ENCODE data around the gene PAQR5.

PAQR5 gene

DNA sequence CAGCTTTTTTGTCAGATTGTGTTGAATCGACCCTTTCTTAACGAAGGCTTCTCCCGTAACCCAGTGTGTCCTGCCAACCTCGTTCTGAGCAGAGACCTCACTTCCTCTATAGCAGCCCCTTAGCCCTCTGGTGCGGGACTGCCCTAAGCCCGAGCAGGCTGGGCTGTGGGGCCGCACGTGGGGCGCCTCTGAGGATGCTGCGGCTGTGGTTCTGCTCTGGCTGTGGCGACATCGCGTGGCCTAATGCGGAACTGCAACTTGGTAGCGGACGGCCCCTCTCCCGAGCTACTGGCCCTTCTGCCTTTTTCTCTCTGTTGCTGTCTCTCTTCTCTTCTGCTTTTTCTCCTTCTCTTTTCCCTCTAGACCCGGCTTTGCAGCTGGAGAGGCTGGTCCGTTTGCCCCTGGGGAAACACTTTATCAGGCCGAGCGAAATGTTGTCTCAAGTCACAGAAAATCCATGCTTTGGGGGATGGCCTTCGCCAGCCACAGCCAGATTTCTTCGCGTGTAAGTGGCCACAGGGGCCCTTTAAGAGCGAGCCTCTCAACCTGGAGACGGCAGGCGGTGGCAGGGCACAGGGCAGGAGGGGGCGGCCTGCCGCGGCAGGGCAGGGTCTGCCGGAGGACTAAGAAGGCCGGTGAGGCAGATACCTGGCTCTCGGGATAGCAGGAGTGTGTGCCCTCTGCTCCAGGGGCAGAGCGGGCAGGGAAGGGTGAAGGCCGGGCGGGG, 96.0 kb downstream of the PAQR5 start:
- DNase-seq = peak; percentile 47

DNA sequence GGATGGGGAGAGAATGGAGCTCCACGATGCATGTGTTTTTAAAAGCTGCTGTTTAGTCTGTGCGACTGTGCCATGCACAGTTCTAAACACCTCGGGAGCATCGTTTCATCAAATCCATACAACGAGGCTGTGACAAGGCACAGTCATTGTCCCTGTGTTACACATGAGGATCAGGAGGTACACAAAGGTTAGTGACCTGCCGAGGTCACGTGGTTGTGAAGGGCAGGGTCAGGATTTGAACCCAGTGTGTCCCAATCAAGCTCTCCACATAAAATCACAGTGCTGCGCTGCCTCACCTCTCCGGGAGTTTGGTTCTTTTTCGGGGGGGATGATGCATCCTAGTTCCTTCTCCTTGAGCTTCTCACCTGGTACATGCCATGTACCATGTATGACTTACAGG, 96.7 kb downstream of the PAQR5 start:
- DNase-seq = no peak

DNA sequence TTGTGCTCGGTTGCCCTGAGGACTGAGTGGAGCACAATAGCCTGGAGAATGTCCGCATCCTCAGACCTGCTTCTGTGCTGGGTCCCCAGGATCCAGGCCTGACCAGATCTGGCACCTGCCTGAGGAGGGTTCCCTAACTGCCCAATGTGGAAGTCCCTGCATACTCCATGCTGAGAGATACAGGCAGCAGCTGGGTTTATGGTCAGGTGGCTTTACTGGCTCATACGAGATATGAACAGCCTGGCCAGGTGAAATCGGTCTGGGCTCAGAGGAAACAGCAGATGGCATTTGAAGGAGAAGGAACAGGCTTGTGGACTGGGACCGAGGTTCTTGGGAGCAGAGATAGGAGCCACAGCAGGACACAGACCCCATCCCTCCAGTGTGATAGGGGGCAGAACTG, 97.3 kb downstream of the PAQR5 start:
- DNase-seq = no peak

GRCh38 chr15:69398491-69398891, 99.8 kb downstream of the PAQR5 start:
- DNase-seq = no peak

DNA sequence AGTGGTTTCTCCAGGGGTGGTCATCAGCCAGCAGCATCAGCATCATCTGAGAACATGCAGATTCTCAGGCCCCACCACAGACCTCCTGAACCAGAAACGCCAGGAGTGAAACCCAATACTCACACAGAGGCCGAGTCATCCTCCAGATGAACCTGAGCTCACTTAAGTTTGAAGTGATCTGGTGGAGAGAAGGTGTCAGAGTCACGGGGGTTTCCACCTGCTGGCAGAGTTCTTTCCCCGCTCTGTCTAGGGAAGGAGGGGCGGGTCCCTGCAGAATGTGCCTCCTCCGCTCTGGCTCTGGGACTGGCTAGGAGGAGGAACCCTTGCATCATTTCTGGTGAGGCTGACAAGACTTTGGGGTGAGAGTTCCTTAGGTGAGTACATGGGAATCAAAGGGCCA, 102.1 kb downstream of the PAQR5 start:
- no peak for DNase-seq

DNA sequence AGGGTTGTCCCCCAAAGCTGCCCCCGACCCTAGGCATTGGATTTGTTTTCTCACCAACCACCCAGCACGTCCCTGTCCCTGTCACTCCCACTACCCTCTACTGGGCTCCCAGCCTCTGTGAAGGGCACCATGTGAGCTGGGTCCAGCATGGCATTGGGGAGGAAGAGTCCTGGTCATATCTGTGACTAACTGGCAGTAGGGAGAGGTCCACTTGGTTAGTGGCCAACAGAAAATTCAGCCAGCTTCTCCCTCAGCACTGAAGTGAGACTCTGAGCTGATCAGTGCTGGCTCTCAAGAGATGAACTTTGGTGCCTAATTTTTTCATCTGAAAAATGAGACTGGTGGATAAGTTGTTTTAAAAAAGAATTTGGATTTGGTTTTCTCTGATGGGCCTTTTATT, 104.1 kb downstream of the PAQR5 start:
- DNase-seq = no peak

DNA sequence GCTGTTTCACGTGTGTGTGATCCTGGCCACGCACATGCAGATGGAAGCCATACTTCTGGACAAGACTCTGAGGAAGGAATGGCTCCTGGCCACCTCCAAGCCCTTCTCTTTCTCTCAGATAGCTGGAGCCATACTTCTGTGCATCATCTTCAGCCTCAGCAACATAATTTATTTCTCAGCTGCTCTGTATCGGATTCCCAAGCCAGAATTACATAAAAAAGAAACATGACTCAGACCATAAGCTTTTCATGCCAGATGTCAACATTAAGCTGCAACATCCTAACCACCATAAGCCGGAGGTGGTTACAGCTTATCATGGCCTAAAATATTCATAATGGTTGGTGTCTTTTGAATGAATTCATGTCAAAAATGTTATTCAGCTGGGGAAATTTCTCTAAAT, 104.9 kb downstream of the PAQR5 start:
- no peak for DNase-seq

GRCh38 chr15:69405110-69405509, 106.4 kb downstream of the PAQR5 start:
- no peak for DNase-seq

DNA sequence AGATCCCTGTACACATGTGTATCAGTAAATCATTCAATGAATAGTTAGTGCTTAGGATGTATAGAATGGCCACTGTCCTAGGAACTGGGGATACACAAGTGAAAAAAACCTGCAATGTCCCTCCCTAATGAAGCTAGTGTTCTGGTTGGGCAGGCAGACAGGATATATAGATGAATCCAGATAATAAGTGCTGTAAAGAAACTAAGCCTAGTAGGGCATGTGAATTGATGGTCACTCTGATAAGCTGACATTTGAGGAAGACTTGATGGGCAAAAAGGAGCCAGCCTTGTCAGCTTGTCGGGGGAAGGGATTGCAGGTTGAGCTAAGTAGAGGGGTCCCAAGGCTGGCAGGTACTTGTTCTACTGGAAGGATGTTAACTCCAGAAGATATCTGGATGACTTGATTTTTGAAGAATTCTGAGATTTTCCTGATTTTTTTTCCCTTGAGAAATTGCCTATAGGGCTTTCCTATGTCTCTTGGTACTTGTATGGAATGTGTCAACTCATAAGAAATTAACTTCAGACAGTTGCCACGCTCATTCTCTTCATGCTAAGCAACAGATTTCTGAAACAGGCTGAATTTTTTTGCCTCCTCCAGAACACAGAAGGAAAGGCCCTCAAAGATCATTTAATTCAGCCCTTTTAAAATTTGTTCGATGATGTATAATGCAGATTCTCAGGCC, 109.1 kb downstream of the PAQR5 start:
- no peak for DNase-seq

GRCh38 chr15:69408841-69409240, 110.1 kb downstream of the PAQR5 start:
- DNase-seq = no peak

DNA sequence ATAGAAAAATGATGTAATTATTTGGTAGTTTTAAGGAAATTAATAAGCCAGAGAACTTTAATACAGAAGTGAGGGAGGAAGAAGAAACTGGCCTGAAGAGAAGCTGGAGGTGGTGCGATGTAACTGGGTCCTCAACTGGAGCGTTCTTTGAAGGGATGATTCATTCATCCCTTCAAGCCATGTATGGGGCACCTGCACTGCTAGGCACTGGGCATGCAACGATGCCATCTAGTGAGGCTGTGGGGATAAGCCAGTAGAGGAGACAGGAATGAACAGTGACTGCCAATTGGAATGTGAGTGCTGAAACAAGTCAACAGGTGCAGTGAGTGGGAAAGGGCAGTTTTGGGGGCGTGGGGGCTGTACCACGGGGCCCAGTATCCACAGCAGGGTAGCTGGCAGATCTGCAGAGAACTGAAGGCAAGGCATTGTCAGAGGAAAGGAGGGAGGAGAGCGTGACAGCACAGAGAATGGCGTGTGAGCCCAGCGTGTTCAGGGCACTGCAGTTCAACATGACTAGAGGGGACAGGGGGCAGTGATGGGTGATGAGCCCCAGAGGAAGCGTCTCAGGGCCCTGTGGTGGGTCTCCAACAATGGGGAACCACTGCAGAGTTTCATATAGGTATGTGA, 111.6 kb downstream of the PAQR5 start:
- peak; percentile 12 for DNase-seq

DNA sequence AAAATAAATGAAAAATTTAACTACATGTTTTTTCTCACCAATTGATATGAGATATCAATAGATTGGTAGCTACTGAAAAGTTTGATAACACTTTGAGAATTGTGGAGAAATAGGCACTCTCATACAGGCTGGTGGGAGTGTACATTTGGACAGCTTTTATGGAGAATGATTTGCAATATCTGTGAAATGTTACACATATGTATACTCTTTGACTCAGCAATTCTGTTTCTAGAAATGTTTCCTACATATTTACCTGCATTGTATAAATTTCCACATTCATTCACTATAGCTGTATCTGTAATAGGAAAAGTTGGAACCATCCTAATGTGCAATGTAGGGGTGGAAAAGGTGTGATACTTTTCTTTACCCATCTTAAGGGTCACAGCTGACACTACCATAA, 113.6 kb downstream of the PAQR5 start:
- DNase-seq = no peak

DNA sequence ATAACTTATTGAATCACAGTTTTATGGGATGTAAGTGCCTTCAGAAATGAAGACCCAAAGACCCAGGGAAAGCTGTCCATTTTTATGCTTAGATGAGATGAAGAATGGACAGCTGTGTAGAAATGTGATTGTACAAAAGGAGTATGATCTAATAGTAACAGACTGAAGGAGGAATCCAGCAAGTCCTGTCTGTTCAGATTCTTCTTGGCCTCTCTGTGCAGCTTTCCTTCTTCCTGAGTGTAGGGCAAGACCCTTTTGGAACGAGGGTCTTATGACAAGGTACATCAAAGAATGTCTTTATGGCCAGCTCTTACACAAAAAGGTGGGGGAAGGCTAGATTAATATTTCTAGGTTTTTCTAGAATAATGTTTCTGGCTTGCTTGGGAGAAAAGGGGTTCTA, 114.0 kb downstream of the PAQR5 start:
- DNase-seq = no peak

DNA sequence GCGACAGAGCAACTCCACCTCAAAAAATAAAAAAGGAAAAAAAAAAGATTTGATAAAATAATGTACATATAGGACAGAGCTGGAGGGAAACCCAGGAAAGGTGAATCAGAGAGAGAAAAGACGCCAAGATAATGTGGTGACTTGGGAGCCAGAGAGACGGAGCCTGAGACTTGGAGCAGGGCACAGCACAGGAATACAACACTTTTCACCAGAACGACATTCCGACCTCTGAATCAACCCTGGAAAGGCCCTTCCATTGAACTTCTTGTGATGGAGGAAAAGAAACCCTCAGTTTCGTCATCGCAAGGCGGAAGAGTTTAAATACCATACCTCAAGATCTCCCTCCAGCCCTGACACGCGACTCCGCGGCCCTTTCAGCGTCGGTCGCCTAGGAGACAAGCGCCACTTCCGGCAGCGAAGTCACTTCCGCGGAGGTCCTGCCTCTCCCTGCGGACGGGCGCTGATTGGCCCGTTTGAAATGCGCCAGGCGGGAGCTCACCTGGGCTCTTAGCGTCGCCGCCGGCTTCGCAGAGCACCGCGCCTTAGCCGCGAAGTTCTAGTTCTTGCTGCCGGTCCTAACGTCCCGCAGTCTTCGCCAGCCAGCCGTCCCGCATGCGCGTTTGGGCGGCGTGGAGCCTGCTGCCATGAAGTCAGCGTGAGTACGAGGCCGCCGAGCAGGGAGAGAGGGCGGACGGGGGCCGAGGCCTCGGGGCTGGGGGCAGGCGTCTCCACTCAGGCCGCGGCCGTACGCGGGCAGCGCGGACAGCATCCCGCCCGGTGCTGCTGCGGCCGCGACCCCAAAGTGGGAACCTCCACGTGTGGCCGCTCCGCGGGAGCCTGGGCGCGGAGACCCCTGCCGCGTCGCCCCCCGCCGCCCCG, 115.3 kb downstream of the PAQR5 start, which contains the start of gene KIF23:
KIF23 (plus strand) TSS at position 528 of the 879 bp plus-strand sequence; CDS start at position 645, 117 bp downstream.
- DNase-seq = peak; percentile 88

DNA sequence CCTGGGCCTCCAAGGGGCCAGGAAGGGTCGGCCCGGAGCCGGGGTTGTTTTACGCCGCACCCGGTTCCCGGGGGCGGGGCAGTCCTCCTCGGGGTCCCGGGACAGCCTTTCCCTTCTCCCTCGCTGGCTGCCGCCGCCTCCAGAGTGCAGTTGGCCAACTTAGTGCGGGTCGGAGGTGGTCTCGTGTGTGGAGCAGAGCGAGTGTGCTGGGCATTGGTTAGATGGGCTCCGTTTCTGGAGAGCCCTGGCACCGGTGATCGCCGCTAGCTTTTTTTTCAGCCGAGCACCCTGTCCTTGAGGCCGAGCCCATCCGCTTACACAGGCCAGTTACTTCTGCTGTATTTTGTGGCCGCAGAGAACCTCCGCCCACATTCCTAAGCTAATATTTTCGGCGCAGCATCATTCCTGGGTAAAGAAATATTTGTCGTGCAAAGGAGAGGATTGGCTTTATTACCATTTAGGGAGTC, 116.0 kb downstream of the PAQR5 start:
- peak; percentile 39 for DNase-seq

DNA sequence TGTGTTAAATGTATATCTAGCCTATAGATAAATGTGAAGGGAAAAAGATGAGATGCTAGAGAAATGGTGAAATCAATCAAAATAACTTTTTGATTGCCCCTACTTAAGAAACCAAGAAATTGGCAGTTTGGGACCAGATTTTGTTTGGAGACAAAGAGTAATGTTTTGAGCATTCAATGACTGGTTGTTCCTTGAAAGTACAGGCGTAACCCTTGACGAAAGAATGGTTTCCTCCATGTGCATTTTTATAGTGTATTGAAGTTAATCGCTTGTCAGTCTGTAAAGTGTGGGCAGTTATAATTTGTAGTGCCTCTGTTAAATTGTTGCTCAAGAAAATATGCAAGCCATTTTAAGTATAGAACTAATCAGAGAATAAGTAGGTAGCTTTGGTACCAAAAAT, 116.7 kb downstream of the PAQR5 start:
- DNase-seq = no peak

DNA sequence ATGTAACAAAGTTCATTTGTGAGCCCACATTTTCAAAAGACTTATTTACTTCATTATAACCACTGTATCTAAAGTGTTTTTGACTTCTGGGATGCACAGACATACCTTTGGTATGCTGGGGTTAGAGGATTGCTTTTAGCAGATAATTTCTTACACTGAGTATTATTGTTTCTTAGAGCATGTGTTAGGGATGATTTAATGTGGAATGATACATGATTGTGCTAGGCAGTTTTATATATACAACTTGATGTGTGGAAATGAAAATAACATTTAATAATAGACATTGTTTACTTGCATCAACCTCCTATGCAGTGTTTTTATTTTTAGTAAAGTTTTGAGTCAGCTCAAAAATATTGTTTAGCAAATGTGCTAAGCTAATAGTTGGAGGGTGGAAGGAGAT, 118.9 kb downstream of the PAQR5 start:
- DNase-seq = no peak

DNA sequence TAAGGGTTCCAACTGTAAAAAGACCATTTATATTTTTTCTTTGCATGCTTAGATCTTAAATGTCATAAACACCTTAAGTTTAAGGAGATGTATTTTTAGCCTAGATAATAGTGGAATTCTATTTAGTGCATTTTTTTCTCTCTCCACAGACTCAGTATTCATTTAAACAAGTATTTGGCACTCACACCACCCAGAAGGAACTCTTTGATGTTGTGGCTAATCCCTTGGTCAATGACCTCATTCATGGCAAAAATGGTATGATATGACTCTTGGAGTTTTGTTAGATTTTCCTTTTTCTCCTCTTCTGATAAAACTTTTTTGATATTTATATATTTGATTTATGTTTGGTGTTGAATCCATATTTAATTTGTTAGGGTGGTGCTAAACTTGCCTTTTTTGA, 122.8 kb downstream of the PAQR5 start:
- DNase-seq = no peak

DNA sequence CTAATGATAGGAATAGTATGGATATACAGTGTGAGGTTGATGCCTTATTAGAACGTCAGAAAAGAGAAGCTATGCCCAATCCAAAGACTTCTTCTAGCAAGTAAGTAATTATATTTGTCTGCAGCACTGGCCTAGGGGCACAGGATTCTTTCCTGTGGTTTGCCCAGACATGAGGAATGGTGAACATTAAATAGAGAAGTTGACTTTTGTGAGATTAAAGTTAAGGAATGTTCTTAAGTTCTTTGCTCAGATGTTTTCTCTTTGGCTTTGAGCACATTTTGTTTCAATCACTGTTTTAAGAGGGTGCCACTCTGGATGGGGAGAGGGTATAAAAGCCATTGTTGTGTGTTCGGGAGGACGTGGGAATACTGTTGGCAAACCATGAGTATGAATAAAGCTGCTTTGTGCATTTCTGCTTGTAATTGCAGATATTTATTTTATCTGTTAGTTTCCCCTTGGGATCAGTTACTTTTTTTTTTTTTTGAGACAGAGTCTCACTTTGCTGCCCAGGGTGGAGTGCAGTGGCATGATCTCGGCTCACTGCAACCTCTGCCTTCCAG, 123.7 kb downstream of the PAQR5 start:
- no peak for DNase-seq

DNA sequence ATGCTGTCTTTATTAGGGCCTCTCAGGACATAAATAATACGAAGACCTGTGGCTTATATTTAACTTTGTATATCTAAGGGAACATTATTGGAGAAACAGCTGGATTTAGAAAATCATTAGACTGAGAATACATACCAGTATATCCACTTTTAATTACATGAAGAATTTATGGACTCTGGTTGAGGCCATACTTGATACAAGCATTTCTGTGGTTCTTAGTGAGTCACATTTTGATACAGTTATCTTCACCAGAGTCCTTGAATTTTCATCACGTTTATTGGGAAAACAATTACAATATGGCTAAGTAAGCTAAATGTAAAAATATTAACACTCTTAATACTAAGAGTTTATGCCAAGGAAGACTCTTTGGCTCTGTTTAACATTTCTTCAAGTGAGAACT, 125.3 kb downstream of the PAQR5 start:
- no peak for DNase-seq

- DNase-seq = no peak
Measured at GRCh38 chr15:69424748-69425413, 126.2 kb downstream of the PAQR5 start.

DNA sequence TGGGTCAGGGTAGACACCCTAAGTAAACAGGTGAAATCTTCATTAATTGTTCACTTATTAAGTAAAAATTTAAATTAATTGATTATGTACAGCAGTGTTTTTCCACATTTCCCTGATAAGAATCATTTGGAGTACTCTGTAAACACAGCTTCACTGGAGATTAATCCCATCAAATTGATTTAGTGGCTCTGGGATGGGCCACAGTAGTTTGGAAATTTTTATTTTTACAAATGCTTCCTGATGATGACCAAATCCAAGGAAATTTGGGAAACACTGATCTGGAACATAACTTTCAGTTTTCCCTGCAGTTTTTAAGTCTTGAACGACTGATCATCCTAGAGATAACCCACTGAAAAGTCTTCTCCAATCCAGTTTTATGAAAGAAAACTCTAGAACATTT, 135.1 kb downstream of the PAQR5 start:
- DNase-seq = no peak
